ENCODE data around the gene MATN1.
"Not testable (repeated sequence)": the region's sequence is repeated elsewhere in the genome, so short reads cannot be mapped to it uniquely, and the experiment has no call there.

The MATN1 gene, protein sequence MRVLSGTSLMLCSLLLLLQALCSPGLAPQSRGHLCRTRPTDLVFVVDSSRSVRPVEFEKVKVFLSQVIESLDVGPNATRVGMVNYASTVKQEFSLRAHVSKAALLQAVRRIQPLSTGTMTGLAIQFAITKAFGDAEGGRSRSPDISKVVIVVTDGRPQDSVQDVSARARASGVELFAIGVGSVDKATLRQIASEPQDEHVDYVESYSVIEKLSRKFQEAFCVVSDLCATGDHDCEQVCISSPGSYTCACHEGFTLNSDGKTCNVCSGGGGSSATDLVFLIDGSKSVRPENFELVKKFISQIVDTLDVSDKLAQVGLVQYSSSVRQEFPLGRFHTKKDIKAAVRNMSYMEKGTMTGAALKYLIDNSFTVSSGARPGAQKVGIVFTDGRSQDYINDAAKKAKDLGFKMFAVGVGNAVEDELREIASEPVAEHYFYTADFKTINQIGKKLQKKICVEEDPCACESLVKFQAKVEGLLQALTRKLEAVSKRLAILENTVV

GRCh38 chr1:30723331-30723755 is at the start of gene MATN1:
Gene MATN1, minus strand, starts transcription at chr1:30723585. Its CDS starts 34 bp downstream, at chr1:30723551.
- no peak for DNase-seq (ENCODE audit: extremely low read depth in 1 of 2, low read depth in 1 of 2)

GRCh38 chr1:30771005-30771404 is 47.6 kb upstream of the MATN1 start:
- no peak for DNase-seq (ENCODE audit: extremely low read depth in 1 of 2, low read depth in 1 of 2)

- no peak for DNase-seq (ENCODE audit: extremely low read depth in 1 of 2, low read depth in 1 of 2)
Observed at GRCh38 chr1:30770150-30770549, 46.8 kb upstream of the MATN1 start.

DNA sequence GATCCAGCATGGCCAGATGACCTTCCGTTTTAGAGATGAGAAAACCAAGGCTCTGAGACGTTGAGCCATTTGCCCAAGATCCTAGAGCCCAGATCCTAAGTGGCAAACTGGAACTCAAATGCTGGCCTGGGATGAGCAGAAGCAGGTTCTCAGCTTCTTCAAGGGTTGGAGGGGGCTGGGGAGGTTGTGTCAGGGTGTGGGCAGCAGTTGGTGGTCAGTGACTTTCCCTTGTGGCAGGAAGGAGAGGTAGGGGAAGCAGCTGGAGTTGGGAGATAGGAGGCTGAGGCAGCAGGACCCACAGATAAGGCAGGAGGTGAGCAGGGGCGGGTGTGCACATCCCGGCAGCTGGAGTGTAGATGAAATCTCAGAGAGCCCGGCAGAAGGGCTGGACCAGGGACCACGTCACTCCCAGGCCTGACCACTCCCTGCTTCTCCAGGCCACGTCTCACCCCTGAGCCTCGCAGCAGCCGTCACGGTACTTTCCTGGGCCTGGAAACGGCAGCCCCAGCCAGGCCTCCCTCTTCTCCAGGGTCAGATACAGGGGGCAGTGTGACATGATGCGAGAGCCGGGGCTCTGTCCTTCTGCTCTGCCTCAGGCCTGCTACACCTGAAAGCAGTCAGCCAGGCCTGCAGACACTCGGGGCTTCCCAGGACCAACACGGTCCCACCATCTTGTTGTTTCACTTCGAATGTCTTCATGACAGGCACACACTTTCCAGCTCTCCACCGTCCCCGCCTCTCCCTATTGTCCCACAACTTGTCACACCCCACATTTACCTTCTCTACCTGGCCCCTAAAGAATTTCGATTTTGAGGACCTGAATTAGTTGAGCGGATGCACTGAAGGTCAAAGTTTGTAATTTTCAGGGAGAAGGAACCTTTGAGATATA is 45.7 kb upstream of the MATN1 start:
- DNase-seq (ENCODE audit: extremely low read depth in 1 of 2, low read depth in 1 of 2) = no peak

DNA sequence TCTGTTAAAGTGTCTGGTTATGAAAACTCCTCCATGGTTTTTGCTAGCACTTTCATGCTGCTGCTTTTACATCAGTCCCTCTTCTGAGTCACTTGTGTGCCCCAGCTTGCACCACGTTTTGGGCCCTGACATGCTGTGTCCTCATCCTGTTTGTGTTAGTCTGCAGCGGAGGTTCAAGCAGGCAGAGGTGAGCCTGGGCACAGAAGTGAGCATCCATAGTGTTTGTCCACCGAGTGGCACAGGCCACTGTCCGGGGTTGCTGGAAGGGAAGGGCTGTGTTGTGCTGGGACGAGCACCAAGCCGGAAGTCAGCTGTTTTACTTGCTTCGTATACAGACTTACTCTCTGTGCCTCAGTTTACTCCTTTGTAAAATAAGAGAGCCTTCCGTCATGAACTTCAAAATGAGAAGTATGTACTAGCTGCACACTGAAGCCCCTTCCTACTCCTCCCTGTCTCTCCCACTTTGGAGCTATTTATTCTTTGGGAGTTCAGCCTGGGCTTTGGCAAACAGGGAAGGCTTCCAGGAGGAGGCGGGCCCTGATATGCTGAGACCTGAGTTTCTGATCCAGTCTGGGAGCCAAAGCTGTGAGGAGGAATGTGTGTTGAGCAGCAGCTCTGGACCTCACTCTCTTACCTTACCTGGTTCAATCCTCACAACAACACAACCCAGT is 44.9 kb upstream of the MATN1 start:
- DNase-seq (ENCODE audit: extremely low read depth in 1 of 2, low read depth in 1 of 2) = no peak

DNA sequence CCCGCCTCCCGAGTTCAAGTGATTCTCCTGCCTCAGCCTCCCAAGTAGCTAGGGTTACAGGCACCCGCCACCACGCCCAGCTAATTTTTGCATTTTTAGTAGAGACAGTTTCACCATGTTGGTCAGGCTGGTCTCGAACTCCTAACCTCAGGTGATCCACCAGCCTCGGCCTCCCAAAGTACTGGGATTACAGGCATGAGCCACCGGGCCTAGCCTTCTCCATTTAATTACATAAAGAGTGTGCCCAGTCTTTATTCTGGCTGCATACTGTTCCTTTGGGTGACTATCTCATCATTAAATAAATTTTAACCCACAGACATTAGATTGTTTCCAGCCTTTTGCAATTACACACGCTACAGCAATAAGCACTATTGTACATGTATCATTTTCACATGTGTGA is 43.6 kb upstream of the MATN1 start:
- not testable (repeated sequence) for DNase-seq (ENCODE audit: extremely low read depth in 1 of 2, low read depth in 1 of 2)

GRCh38 chr1:30765556-30766434 is 42.4 kb upstream of the MATN1 start:
- no peak for DNase-seq (ENCODE audit: extremely low read depth in 1 of 2, low read depth in 1 of 2)

GRCh38 chr1:30764939-30765555 is 41.7 kb upstream of the MATN1 start:
- DNase-seq (ENCODE audit: extremely low read depth in 1 of 2, low read depth in 1 of 2) = no peak

DNA sequence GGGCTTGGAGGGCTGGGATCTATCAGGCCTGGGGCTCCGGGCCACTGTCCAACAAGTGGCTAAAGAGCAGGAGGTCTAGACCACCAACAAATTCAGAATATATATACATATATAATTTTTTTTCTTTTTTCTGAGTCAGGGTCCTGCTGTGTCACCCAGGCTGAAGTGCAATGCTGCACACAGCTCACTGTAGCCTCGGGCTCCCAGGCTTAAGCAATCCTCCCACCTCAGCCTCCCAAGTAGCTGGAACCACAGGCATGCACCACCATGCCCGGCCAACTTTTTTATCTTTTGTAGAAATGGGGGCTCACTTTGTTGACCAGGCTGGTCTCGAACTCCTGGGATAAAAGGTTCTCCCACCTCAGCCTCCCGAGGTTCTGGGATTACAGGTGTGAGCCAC is 41.0 kb upstream of the MATN1 start:
- no peak for DNase-seq (ENCODE audit: extremely low read depth in 1 of 2, low read depth in 1 of 2)

DNA sequence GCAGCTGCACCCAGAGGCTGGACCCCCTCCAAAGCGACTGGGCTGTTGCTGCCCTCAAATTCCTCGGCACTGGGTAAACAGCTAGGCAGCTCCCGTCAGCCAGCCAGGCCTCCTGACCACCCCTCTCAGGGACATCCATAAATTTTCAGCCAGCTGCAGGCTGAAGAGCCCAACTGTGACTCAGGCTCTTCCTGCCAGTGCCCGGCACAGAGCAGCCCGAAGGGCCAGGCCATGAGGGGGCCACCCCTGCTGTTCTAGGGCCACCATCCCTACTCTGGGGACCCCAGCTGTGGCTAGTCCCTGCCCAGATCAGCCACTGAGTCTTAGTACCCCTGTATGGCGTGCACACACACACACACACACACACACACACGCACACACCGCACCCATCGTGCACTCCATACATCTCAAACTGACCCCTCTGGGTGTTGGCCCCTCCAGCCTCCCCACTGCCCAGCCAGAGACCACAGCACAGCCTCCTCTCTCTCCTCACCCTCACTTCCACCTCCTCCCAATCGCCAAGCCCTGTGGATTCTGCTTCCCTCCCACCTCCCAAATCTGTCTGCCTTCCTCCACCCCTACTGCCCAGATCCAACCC is 40.4 kb upstream of the MATN1 start:
- DNase-seq (ENCODE audit: extremely low read depth in 1 of 2, low read depth in 1 of 2) = no peak

DNA sequence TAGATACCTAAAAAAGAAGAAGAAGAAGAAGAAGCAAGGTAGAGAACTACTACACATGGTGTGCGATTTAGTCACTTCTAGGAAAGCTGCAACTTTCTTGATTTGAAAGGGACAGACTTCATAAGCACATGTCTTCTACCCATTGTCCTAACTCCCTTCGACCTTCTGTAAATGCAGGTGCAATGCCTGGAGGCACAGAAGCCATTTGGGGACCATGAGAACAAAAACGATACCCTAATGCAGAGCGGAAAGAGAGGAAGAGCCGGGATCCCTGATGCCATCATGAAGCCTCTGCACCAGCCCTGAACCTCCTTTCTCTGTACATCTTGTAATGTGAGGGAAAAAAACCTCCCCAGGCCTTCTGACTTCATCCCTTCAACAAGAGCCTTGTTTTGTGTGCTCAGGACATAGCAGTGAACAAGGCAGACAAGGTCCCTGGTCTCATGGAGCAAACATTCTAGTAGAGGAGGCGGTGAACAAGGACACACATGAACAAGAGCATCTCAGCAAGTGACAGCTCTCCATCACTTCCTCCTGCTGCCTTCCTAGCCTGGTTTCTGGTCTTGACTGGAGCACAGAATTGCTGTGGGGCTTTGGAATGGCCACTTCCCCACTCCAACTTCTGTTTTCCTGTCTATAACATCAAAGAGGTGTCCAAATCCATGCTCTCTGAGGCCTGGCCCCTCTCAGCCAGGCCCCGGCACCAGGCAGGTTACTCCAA is 39.7 kb upstream of the MATN1 start:
- no peak for DNase-seq (ENCODE audit: extremely low read depth in 1 of 2, low read depth in 1 of 2)

DNA sequence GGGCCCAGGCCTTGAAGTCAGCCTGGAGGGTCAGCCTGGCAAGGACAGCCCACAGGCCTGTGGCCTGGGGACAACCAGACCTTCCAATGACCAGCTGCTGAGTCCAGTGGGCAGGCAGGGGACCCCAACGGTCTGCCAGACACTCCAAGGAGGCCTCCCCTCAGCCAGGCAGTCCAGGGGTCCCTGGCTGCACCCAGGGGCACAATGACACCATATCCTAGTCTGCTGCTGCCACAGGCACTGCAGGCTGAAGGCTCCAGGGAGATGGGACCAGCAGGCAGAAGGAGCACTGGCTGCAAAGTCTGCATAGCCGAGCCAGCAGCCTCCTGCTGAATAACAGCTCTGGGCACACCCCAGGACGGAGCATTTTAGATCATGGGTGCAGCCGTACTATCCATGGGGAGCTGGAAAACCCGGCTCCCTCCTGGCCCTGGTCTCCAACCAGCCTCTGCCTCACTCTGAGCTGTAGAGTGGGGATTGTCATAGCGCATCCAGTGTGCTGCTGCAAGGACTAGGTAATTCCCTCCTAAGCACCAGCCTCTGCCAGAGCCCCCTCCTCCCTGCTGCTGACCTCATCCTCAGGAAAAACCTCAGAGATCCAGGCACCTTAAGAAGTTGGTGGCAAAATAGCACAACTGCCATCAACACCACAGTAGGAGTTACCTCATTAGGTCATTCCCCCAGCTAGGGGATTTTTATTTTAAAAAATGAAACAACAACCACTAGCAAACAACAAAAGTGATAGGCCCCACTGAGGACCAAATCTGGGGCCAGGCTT is 39.0 kb upstream of the MATN1 start:
- no peak for DNase-seq (ENCODE audit: extremely low read depth in 1 of 2, low read depth in 1 of 2)

- no peak for DNase-seq (ENCODE audit: extremely low read depth in 1 of 2, low read depth in 1 of 2)
Observed at GRCh38 chr1:30761381-30762151, 38.2 kb upstream of the MATN1 start.

DNA sequence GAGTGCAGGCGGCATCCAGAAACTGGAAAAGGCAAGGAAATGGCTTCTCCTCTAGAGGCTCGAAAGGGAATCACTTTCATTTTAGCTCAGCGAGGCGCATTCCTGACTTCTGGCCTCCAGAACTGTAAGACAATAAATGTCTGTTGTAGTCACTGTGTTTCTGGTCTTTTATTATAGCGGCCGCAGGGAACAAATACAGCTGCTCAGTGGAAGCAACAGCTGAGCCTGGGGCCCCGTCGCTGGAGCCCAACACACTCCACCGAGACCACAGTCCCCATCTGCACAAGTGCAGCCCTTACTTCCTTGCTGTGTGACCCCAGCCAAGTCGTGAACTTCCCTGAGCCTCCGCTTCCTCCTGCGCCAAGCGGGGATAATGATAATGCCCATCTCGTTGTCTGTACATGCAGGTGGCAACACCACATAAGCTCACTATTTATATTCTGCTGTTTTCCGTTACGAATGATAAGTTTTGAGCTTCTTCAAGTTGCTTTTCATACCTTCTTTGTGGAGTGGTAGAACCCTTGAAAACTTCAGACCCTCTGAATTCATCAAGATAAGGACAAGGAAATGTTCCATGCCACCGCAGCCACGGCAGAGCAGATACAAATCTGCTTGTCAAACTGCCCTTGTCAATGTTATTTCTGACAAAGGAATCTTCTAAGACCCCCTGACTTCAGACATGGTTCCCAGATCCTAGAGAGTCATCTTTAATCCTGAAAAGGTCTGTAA is 37.4 kb upstream of the MATN1 start:
- DNase-seq (ENCODE audit: extremely low read depth in 1 of 2, low read depth in 1 of 2) = no peak

DNA sequence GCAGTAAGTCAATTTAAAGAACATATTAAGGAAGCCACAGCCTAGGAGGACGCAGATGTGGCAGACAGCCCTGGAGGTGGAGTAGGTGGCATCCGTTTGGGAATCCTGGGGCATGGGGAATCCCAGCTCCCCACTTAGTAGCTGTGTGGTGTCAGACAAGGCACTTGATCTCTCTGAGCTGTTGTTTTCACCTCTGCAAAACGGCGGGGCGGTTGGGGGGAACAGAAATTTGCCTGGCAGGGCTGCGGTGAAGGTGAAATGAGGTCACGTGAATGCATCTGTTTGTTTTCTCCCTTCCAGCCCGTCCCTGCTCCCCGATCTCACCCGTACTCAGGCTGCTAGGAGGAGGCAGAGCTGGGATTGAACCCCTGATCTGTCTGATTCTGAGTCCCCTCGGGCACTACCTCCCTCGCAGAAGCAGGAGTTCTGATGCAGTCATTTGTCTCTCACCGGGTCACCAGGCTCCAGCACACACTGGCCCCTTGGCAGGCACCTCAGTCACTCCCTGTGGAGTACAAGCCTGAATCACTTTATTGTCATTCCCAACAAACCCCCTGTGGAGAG is 36.4 kb upstream of the MATN1 start:
- DNase-seq (ENCODE audit: extremely low read depth in 1 of 2, low read depth in 1 of 2) = peak in 1 of 2 donors; percentile 41

DNA sequence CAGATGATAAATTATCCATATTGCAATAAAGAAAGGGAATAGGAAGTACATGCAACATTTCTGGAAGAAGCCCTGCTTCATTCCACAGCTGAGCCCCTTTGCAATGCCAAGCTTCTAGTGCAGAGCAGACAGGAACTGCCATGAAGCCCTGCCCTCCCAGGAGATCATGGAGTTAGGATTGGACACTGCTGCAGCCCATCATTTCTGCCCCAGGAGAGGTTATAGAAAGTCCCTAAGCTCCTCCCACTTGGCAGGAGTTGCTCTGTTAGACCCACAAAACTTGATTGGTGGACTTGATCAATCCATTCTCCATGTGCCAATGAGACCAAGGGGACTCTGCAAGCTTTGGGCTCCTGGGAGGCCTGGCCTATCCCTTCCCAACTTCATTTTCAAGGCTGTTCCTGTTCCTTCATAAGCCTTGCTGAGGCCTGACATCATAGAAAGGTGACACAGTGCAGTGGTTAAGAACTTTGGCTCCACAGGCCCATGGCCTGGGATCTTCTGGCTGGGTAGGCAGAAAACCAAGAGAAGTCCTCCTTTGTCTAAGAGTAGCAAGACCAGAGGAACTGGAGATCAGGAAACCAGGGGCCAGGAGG is 35.5 kb upstream of the MATN1 start:
- no peak for DNase-seq (ENCODE audit: extremely low read depth in 1 of 2, low read depth in 1 of 2)
